K562 (cell line): ENCODE data around the gene ASGR1. TPM values are rescaled to one million over a fixed set of nuclear protein-coding genes. Genes with fewer than 3 reads are reported as not detected.

Experiments
- CREB3L1 ChIP-seq: fragments of 450-650 bp; IDR thresholded peaks from 2 replicates; pipeline ENCODE4 v1.6.1; 2014; ENCODE audit warnings: low read depth, mild to moderate bottlenecking, moderate library complexity, borderline replicate concordance
- SPI1 ChIP-seq: IDR thresholded peaks from 2 replicates; pipeline ENCODE4 v1.6.1; 2011; ENCODE audit warnings: low read depth, low read length, control low read depth, borderline replicate concordance
- ZFX ChIP-seq: sonication (generic); formaldehyde crosslinking; IDR thresholded peaks from 2 replicates; pipeline ENCODE4 v1.8.0; 2022; ENCODE audit warnings: mild to moderate bottlenecking, missing genetic modification reagents, moderate library complexity
- ZNF197 ChIP-seq: fragments of 200-800 bp; sonication (Bioruptor generic); IDR thresholded peaks from 2 replicates; pipeline ENCODE4 v1.6.1; 2016; ENCODE audit warnings: low read depth, missing genetic modification characterization, missing compliant biosample characterization
- ZNF639 ChIP-seq, 2 experiments: fragments of 200-800 bp in 1 of 2; sonication (Bioruptor generic) in 1 of 2; sonication (generic) in 1 of 2; formaldehyde crosslinking in 1 of 2; IDR thresholded peaks in 1 of 2; conservative IDR thresholded peaks in 1 of 2; 2 replicates each; pipeline versions ENCODE4 v1.5.0 to v1.6.1; 2016 to 2020; ENCODE audit warnings: missing compliant biosample characterization in 1 of 2, missing genetic modification characterization in 1 of 2, missing genetic modification reagents in 1 of 2
- polyA plus RNA-seq, 8 experiments: library from polyadenylated mRNA; depleted of rRNA in 4 of 8; stranded (reverse) in 5 of 8; unstranded in 3 of 8; fragments of >200 nt; fragmentation: Nextera tagmentation in 2 of 8; fragmentation: Illumina TruSeq in 1 of 8; extraction: Ambion mirVana in 2 of 8; extraction: Trizol in 1 of 8; gene quantifications; 2 replicates each; pipeline versions ENCODE4 v1.2.1 to v1.2.3, GENCODE V29; 2011 to 2014; ENCODE audit warnings: inconsistent platforms in 1 of 8, missing spikeins in 1 of 8
- total RNA-seq, 7 experiments: library from RNA; depleted of rRNA in 6 of 7; stranded (reverse); fragments of >200 nt in 6 of 7; fragmentation: Illumina TruSeq in 2 of 7; extraction: Trizol in 2 of 7; gene quantifications; 2 replicates each; pipeline versions ENCODE4 v1.2.1 to v1.2.3, GENCODE V29; 2011 to 2021; ENCODE audit warnings: low replicate concordance in 1 of 7

ASGR1 gene
- total and polyA plus RNA-seq, 9 of the 15 experiments (the other 6 are each of a cell fraction or from before 2014, with no cell fraction given): 0.11 to 1.0 (median 0.64) TPM; not detected in 2

GRCh38 chr17:7215136-7215638, 36.0 kb upstream of the ASGR1 start (continued):
- 0 out of 4 replicates have a peak, but pooled peaks of 1 of the 2 experiments have one; percentile 53 for TF ChIP-seq ZNF639 (CRISPR knock-in tag; conservative IDR thresholded peaks at IDR 0.05 in 1 of 2, IDR thresholded peaks at IDR 0.05 in 1 of 2)
- TF ChIP-seq ZFX (CRISPR knock-in tag): peak; percentile 20; the same call in 1 of the 2 replicates
- peak; percentile 90 for TF ChIP-seq ZNF197 (CRISPR knock-in tag)
- TF ChIP-seq SPI1: no peak
- TF ChIP-seq CREB3L1: peak; percentile 89
